ENCODE measurements around the gene F8.
A peak's percentile ranks its signal among the peaks of the same experiment; 100 is the strongest.
"Not testable (repeated sequence)": the region's sequence is repeated elsewhere in the genome, so short reads cannot be mapped to it uniquely, and the experiment has no call there.

F8 gene

GRCh38 chrX:154980330-154981115, 42.0 kb downstream of the F8 start:
- peak; percentile 96 for ATAC-seq
- Mint-ChIP-seq H3K27me3 (no peaks in the 10 kb centered on the region), H3K4me3 (peak overlapping the region; percentile 73), H3K4me1 (peaks cover 4% of the 10 kb centered on the region), H3K36me3 (ENCODE audit: low read depth) (no peaks in the 10 kb centered on the region), H3K27ac (peak overlapping the region; percentile 52), H3K9me3 (no peaks in the 10 kb centered on the region)
- DNase-seq: peak; percentile 72

GRCh38 chrX:154979629-154980028, 42.9 kb downstream of the F8 start:
- Mint-ChIP-seq H3K4me1 (peaks cover 4% of the 10 kb centered on the region), H3K36me3 (ENCODE audit: low read depth) (no peaks in the 10 kb centered on the region), H3K27me3 (no peaks in the 10 kb centered on the region), H3K9me3 (no peaks in the 10 kb centered on the region), H3K27ac (no peak overlapping the region), H3K4me3 (no peak overlapping the region)
- no peak for ATAC-seq
- no peak for DNase-seq

- no peak overlapping the region for H3K4me3 Mint-ChIP-seq
- ATAC-seq (no peak), DNase-seq (no peak)
- H3K27me3 Mint-ChIP-seq: no peaks in the 10 kb centered on the region
- no peaks in the 10 kb centered on the region for H3K9me3 Mint-ChIP-seq
- no peaks in the 10 kb centered on the region for H3K4me1 Mint-ChIP-seq
- H3K36me3 Mint-ChIP-seq (ENCODE audit: low read depth): no peaks in the 10 kb centered on the region
- no peak overlapping the region for H3K27ac Mint-ChIP-seq
Observed at GRCh38 chrX:154968353-154968752, 54.2 kb downstream of the F8 start.

- ATAC-seq (no peak), DNase-seq (no peak)
- no peak overlapping the region for H3K27ac Mint-ChIP-seq
- no peaks in the 10 kb centered on the region for H3K4me1 Mint-ChIP-seq
- H3K27me3 Mint-ChIP-seq: no peaks in the 10 kb centered on the region
- H3K36me3 Mint-ChIP-seq (ENCODE audit: low read depth): no peaks in the 10 kb centered on the region
- H3K4me3 Mint-ChIP-seq: no peak overlapping the region
- H3K9me3 Mint-ChIP-seq: no peaks in the 10 kb centered on the region
Observed at GRCh38 chrX:154967603-154968002, 54.9 kb downstream of the F8 start.

- no peak overlapping the region for H3K4me3 Mint-ChIP-seq
- no peaks in the 10 kb centered on the region for H3K36me3 Mint-ChIP-seq (ENCODE audit: low read depth)
- no peak overlapping the region for H3K27ac Mint-ChIP-seq
- no peaks in the 10 kb centered on the region for H3K9me3 Mint-ChIP-seq
- no peaks in the 10 kb centered on the region for H3K4me1 Mint-ChIP-seq
- DNase-seq: no peak
- ATAC-seq: no peak
- H3K27me3 Mint-ChIP-seq: peaks cover 2% of the 10 kb centered on the region
Observed at GRCh38 chrX:154961947-154962346, 60.6 kb downstream of the F8 start.

- not testable (repeated sequence) for H3K9me3 Mint-ChIP-seq; H3K27me3 Mint-ChIP-seq; H3K27ac Mint-ChIP-seq; H3K4me3 Mint-ChIP-seq; ATAC-seq; H3K36me3 Mint-ChIP-seq (ENCODE audit: low read depth); DNase-seq; H3K4me1 Mint-ChIP-seq
Observed at GRCh38 chrX:154955799-154956198, 66.7 kb downstream of the F8 start.

- not testable (repeated sequence) for H3K27me3 Mint-ChIP-seq; H3K36me3 Mint-ChIP-seq (ENCODE audit: low read depth); H3K9me3 Mint-ChIP-seq; H3K4me3 Mint-ChIP-seq; H3K4me1 Mint-ChIP-seq; H3K27ac Mint-ChIP-seq; DNase-seq; ATAC-seq
Observed at GRCh38 chrX:154939265-154939664, 83.3 kb downstream of the F8 start.

- H3K27me3 Mint-ChIP-seq; H3K27ac Mint-ChIP-seq; H3K36me3 Mint-ChIP-seq (ENCODE audit: low read depth); ATAC-seq; DNase-seq; H3K4me3 Mint-ChIP-seq; H3K9me3 Mint-ChIP-seq; H3K4me1 Mint-ChIP-seq: not testable (repeated sequence)
Observed at GRCh38 chrX:154924771-154925170, 97.8 kb downstream of the F8 start.

GRCh38 chrX:154918060-154918483, 104.5 kb downstream of the F8 start:
- ATAC-seq: no peak

GRCh38 chrX:154914052-154914451, 108.5 kb downstream of the F8 start:
- Mint-ChIP-seq H3K4me3 (no peak overlapping the region), H3K36me3 (ENCODE audit: low read depth) (peaks cover 3% of the 10 kb centered on the region), H3K27me3 (peaks cover 2% of the 10 kb centered on the region), H3K27ac (no peak overlapping the region), H3K4me1 (no peaks in the 10 kb centered on the region), H3K9me3 (no peaks in the 10 kb centered on the region)
- ATAC-seq (no peak), DNase-seq (no peak)

More at GRCh38 chrX:154918060-154918483, 104.5 kb downstream of the F8 start:
- H3K36me3 Mint-ChIP-seq (ENCODE audit: low read depth): peaks cover 3% of the 10 kb centered on the region
- H3K9me3 Mint-ChIP-seq: no peaks in the 10 kb centered on the region
- DNase-seq: peak; percentile 9
- H3K27me3 Mint-ChIP-seq: no peaks in the 10 kb centered on the region
- no peak overlapping the region for H3K27ac Mint-ChIP-seq
- no peaks in the 10 kb centered on the region for H3K4me1 Mint-ChIP-seq
- peak overlapping the region; percentile 47 for H3K4me3 Mint-ChIP-seq

GRCh38 chrX:154910528-154910927, 112.0 kb downstream of the F8 start:
- DNase-seq; H3K4me1 Mint-ChIP-seq; H3K27me3 Mint-ChIP-seq; H3K36me3 Mint-ChIP-seq (ENCODE audit: low read depth); H3K4me3 Mint-ChIP-seq; ATAC-seq; H3K27ac Mint-ChIP-seq; H3K9me3 Mint-ChIP-seq: not testable (repeated sequence)

- not testable (repeated sequence) for H3K27me3 Mint-ChIP-seq; H3K4me3 Mint-ChIP-seq; H3K27ac Mint-ChIP-seq; H3K9me3 Mint-ChIP-seq; H3K36me3 Mint-ChIP-seq (ENCODE audit: low read depth); ATAC-seq; H3K4me1 Mint-ChIP-seq; DNase-seq
Observed at GRCh38 chrX:154910048-154910447, 112.5 kb downstream of the F8 start.

- Mint-ChIP-seq H3K36me3 (ENCODE audit: low read depth) (no peaks in the 10 kb centered on the region), H3K27me3 (peaks cover 2% of the 10 kb centered on the region)
- DNase-seq: no peak
Observed at GRCh38 chrX:154908821-154909220, 113.7 kb downstream of the F8 start.

GRCh38 chrX:154902408-154902807, 120.1 kb downstream of the F8 start:
- Mint-ChIP-seq H3K36me3 (ENCODE audit: low read depth) (no peaks in the 10 kb centered on the region), H3K9me3 (no peaks in the 10 kb centered on the region), H3K4me3 (no peak overlapping the region), H3K27me3 (peaks cover 10% of the 10 kb centered on the region), H3K27ac (no peak overlapping the region), H3K4me1 (no peaks in the 10 kb centered on the region)
- DNase-seq (no peak), ATAC-seq (no peak)

More at GRCh38 chrX:154908821-154909220, 113.7 kb downstream of the F8 start:
- Mint-ChIP-seq H3K9me3 (no peaks in the 10 kb centered on the region), H3K4me3 (no peak overlapping the region), H3K27ac (no peak overlapping the region), H3K4me1 (no peaks in the 10 kb centered on the region)
- no peak for ATAC-seq

GRCh38 chrX:154900323-154900722, 122.2 kb downstream of the F8 start:
- DNase-seq (no peak), ATAC-seq (no peak)
- Mint-ChIP-seq H3K27me3 (peaks cover 10% of the 10 kb centered on the region), H3K36me3 (ENCODE audit: low read depth) (no peaks in the 10 kb centered on the region), H3K9me3 (no peaks in the 10 kb centered on the region), H3K4me3 (no peak overlapping the region), H3K27ac (no peak overlapping the region), H3K4me1 (no peaks in the 10 kb centered on the region)

All from activated naive CD8-positive, alpha-beta T cell treated with anti-CD3 and anti-CD28 coated beads, Interleukin-2, amount 50 U/mL, for 24 hours (primary cell).